A549 (cell line): Measurements from ENCODE around the gene TEX52. TPM values are rescaled to one million over a fixed set of nuclear protein-coding genes. Genes with fewer than 3 reads are reported as not detected.

Experiments used
- BCL3 ChIP-seq: fragments of >200 bp; sonication (Bioruptor Twin); formaldehyde crosslinking; IDR thresholded peaks from 3 replicates; pipeline ENCODE4 v1.6.1; 2016
- BHLHE40 ChIP-seq: IDR thresholded peaks from 2 replicates; pipeline ENCODE4 v1.6.1; 2012; ENCODE audit warnings: low read depth, low read length, inconsistent platforms
- CBX2 ChIP-seq: fragments of 200-600 bp; sonication (generic); IDR thresholded peaks from 2 replicates; pipeline ENCODE4 v1.6.1; 2016; ENCODE audit warnings: low read depth, mild to moderate bottlenecking, borderline replicate concordance
- CBX8 ChIP-seq: fragments of 200-600 bp; sonication (generic); IDR thresholded peaks from 2 replicates; pipeline ENCODE4 v1.6.1; 2016
- CEBPB ChIP-seq, 2 experiments: fragments of >200 bp in 1 of 2; sonication (Bioruptor Twin) in 1 of 2; formaldehyde crosslinking in 1 of 2; IDR thresholded peaks; 2 replicates each; pipeline ENCODE4 v1.6.1; 2012 to 2016
- CHD2 ChIP-seq: fragments of 150-350 bp; IDR thresholded peaks from 2 replicates; pipeline ENCODE4 v1.6.1; 2014; ENCODE audit warnings: low read length; ENCODE audit not compliant: partially characterized antibody
- CHD4 ChIP-seq: fragments of 200-600 bp; sonication (generic); IDR thresholded peaks from 2 replicates; pipeline ENCODE4 v1.6.1; 2016; ENCODE audit warnings: antibody characterized with exemption, mild to moderate bottlenecking, borderline replicate concordance
- EHF ChIP-seq: fragments of 250-450 bp; sonication (Bioruptor Pico); IDR thresholded peaks from 2 replicates; pipeline ENCODE4 v1.5.0; 2020; ENCODE audit warnings: mild to moderate bottlenecking
- EHMT2 ChIP-seq: fragments of 200-600 bp; sonication (generic); IDR thresholded peaks from 2 replicates; pipeline ENCODE4 v1.6.1; 2016; ENCODE audit warnings: antibody characterized with exemption, low read depth, mild to moderate bottlenecking, moderate library complexity
- ELK1 ChIP-seq: fragments of 150-350 bp; IDR thresholded peaks from 2 replicates; pipeline ENCODE4 v1.6.1; 2014; ENCODE audit warnings: low read depth, mild to moderate bottlenecking, low read length
- ESRRA ChIP-seq: fragments of 150-350 bp; IDR thresholded peaks from 2 replicates; pipeline ENCODE4 v1.6.1; 2014; ENCODE audit warnings: mild to moderate bottlenecking, low read length, borderline replicate concordance
- FOSL2 ChIP-seq, 2 experiments: fragments of 450-650 bp in 1 of 2; fragments of >200 bp in 1 of 2; sonication (Bioruptor Twin) in 1 of 2; formaldehyde crosslinking; IDR thresholded peaks; 2 replicates each; pipeline versions ENCODE4 v1.5.0 to v1.6.1; 2016 to 2020; ENCODE audit warnings: mild to moderate bottlenecking in 1 of 2, moderate library complexity in 1 of 2
- FOXS1 ChIP-seq: fragments of 250-450 bp; sonication (Bioruptor Pico); IDR thresholded peaks from 2 replicates; pipeline ENCODE4 v1.5.0; 2020; ENCODE audit warnings: mild to moderate bottlenecking, moderate library complexity
- GATA3 ChIP-seq: IDR thresholded peaks from 2 replicates; pipeline ENCODE4 v1.6.1; 2012; ENCODE audit warnings: borderline replicate concordance
- HDAC2 ChIP-seq: fragments of 200-600 bp; sonication (generic); IDR thresholded peaks from 2 replicates; pipeline ENCODE4 v1.6.1; 2016
- HEYL ChIP-seq: fragments of 250-450 bp; sonication (Bioruptor Pico); IDR thresholded peaks from 2 replicates; pipeline ENCODE4 v1.8.0; 2021; ENCODE audit warnings: mild to moderate bottlenecking, moderate library complexity
- HOXB5 ChIP-seq: fragments of 250-450 bp; sonication (Bioruptor Pico); IDR thresholded peaks from 2 replicates; pipeline ENCODE4 v1.5.0; 2020; ENCODE audit warnings: mild to moderate bottlenecking, moderate library complexity
- JUN ChIP-seq, 2 experiments: fragments of >200 bp; sonication (Bioruptor Twin); formaldehyde crosslinking; IDR thresholded peaks; 2 replicates in 1 of 2; 3 replicates in 1 of 2; pipeline ENCODE4 v1.6.1; 2016 to 2017
- JUNB ChIP-seq: fragments of >200 bp; sonication (Bioruptor Twin); formaldehyde crosslinking; IDR thresholded peaks from 2 replicates; pipeline ENCODE4 v1.6.1; 2016
- KDM1A ChIP-seq: fragments of 200-600 bp; sonication (generic); IDR thresholded peaks from 2 replicates; pipeline ENCODE4 v1.6.1; 2016; ENCODE audit warnings: low read depth, mild to moderate bottlenecking
- MAFK ChIP-seq: fragments of 450-650 bp; IDR thresholded peaks from 2 replicates; pipeline ENCODE4 v1.6.1; 2014; ENCODE audit not compliant: partially characterized antibody
- MAZ ChIP-seq: fragments of 150-350 bp; IDR thresholded peaks from 2 replicates; pipeline ENCODE4 v1.6.1; 2014; ENCODE audit warnings: antibody characterized with exemption, low read depth, low read length, borderline replicate concordance
- MYC ChIP-seq: IDR thresholded peaks from 2 replicates; pipeline ENCODE4 v1.6.1; 2012; ENCODE audit warnings: mild to moderate bottlenecking, inconsistent platforms, low read length, improper control_type of control experiment, borderline replicate concordance
- NPAS2 ChIP-seq: fragments of 250-450 bp; sonication (Bioruptor Pico); IDR thresholded peaks from 2 replicates; pipeline ENCODE4 v1.8.0; 2022; ENCODE audit warnings: mild to moderate bottlenecking, moderate library complexity, borderline replicate concordance
- PBX3 ChIP-seq: IDR thresholded peaks from 2 replicates; pipeline ENCODE4 v1.6.1; 2012
- PHF8 ChIP-seq: fragments of 200-600 bp; sonication (generic); IDR thresholded peaks from 2 replicates; pipeline ENCODE4 v1.6.1; 2016; ENCODE audit warnings: low read depth, mild to moderate bottlenecking, antibody characterized with exemption, moderate library complexity, borderline replicate concordance
- POLR2A ChIP-seq: IDR thresholded peaks from 2 replicates; pipeline ENCODE4 v1.6.1; 2012; ENCODE audit warnings: mild to moderate bottlenecking, low read length
- RAD21 ChIP-seq, 2 experiments: fragments of >200 bp in 1 of 2; sonication (Bioruptor Twin) in 1 of 2; formaldehyde crosslinking in 1 of 2; IDR thresholded peaks in 1 of 2; conservative IDR thresholded peaks in 1 of 2; 2 replicates in 1 of 2; 3 replicates in 1 of 2; pipeline ENCODE4 v1.6.1; 2012 to 2018; ENCODE audit warnings: inconsistent platforms in 1 of 2
- RARB ChIP-seq: fragments of 250-450 bp; sonication (Bioruptor Pico); IDR thresholded peaks from 2 replicates; pipeline ENCODE4 v1.8.0; 2021; ENCODE audit warnings: mild to moderate bottlenecking, moderate library complexity
- RCOR1 ChIP-seq: fragments of 150-350 bp; IDR thresholded peaks from 2 replicates; pipeline ENCODE4 v1.6.1; 2014; ENCODE audit warnings: antibody characterized with exemption, low read length, low read depth
- REST ChIP-seq: fragments of 200-600 bp; sonication (generic); IDR thresholded peaks from 2 replicates; pipeline ENCODE4 v1.6.1; 2016; ENCODE audit warnings: antibody characterized with exemption, mild to moderate bottlenecking, moderate library complexity
- SMC3 ChIP-seq: fragments of >200 bp; sonication (Bioruptor Twin); formaldehyde crosslinking; IDR thresholded peaks from 3 replicates; pipeline ENCODE4 v1.6.1; 2018; ENCODE audit warnings: inconsistent platforms
- SREBF2 ChIP-seq: fragments of 450-650 bp; IDR thresholded peaks from 2 replicates; pipeline ENCODE4 v1.6.1; 2014; ENCODE audit warnings: mild to moderate bottlenecking, moderate library complexity
- polyA plus RNA-seq, 4 experiments: library from polyadenylated mRNA; depleted of rRNA in 3 of 4; stranded (reverse); fragments of >200 nt; fragmentation: RNase III in 1 of 4; extraction: RNeasy Plus Mini Kit Qiagen cat#74134 plus additional on column Dnase treatment in 1 of 4; gene quantifications; 2 replicates in 3 of 4; 3 replicates in 1 of 4; pipeline ENCODE4 v1.2.3, GENCODE V29; 2011 to 2017
- TF ChIP-seq, protein P1 (sequence below): fragments of >200 bp; sonication (Bioruptor Twin); formaldehyde crosslinking; IDR thresholded peaks from 2 replicates; pipeline ENCODE4 v1.6.1; 2016
- TF ChIP-seq, protein P2 (sequence below): IDR thresholded peaks from 2 replicates; pipeline ENCODE4 v1.6.1; 2012; ENCODE audit warnings: low read depth, borderline replicate concordance

Gene TEX52
- polyA plus RNA-seq, 2 of the 4 experiments (the other 2 are of a cell fraction) = not detected

DNA sequence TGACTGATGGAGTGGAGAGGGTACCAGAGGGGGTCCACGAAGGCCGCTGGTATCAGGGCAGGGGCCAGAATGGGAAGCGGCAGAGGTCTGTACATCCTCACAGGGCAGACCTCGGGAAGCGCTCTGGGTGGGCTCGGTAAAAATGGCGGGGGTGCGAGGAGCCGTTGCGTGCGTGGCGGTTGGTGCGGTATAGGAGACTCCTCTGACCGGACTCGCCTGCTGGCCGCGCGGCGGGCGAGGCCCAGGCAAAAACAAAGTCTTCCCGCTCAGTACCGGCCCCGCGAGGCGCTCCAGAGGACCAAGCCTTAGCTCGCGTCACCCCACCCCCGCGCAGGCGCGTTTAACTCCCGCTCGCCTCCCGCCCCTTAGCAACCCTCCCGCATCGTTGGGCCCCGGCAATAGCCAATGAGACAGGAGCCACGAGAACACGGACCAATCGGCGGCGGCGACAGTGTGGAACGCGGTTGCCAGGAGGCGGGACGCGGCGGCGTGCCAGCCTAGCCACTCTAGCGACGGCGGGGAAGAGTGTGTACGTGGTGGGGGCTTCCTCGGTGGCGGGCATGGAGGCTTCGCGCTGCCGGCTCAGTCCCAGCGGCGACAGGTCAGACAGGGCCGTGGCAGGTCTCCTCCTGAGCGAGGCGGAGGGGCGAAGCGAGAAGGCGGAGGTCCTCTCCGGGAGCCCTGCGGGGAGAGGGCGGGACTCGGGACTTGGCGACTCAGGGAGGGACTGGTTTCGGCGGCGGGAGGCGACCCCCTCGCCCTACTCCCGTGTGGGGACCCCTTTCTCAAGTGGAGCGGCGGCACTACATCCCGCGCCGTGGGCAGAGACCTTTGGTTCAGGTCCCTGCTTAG is 33.8 kb upstream of the TEX52 start, which contains the start of gene TULP3 (continued):
- TF ChIP-seq, protein P1, sequence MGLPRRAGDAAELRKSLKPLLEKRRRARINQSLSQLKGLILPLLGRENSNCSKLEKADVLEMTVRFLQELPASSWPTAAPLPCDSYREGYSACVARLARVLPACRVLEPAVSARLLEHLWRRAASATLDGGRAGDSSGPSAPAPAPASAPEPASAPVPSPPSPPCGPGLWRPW = no peak
- no peak for TF ChIP-seq CHD4
- no peak for TF ChIP-seq CEBPB (IDR thresholded peaks at IDR 0.05)
- no peak for TF ChIP-seq CHD2
- TF ChIP-seq FOXS1 = no peak
- no peak for TF ChIP-seq MAZ
- TF ChIP-seq ESRRA = no peak
- TF ChIP-seq MYC = no peak
- no peak for TF ChIP-seq PBX3
- no peak for TF ChIP-seq HEYL (CRISPR knock-in tag)
- 0 out of 3 replicates have a peak, but pooled peaks have one; percentile 18 for TF ChIP-seq BCL3
- TF ChIP-seq, protein P2, sequence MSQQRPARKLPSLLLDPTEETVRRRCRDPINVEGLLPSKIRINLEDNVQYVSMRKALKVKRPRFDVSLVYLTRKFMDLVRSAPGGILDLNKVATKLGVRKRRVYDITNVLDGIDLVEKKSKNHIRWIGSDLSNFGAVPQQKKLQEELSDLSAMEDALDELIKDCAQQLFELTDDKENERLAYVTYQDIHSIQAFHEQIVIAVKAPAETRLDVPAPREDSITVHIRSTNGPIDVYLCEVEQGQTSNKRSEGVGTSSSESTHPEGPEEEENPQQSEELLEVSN = peak; percentile 94
- no peak for TF ChIP-seq SREBF2
- peak; percentile 24 to 52; a peak in 1 of 5 replicates for TF ChIP-seq JUN (IDR thresholded peaks at IDR 0.05)
- no peak for TF ChIP-seq RCOR1
- no peak for TF ChIP-seq REST
- no peak for TF ChIP-seq CBX8
- TF ChIP-seq PHF8 = peak; percentile 63
- no peak for TF ChIP-seq MAFK
- TF ChIP-seq GATA3 = no peak
- no peak for TF ChIP-seq SMC3
- TF ChIP-seq RAD21 (conservative IDR thresholded peaks at IDR 0.05 in 1 of 2, IDR thresholded peaks at IDR 0.05 in 1 of 2) = no peak
- TF ChIP-seq EHMT2 = no peak
- TF ChIP-seq KDM1A = no peak
- no peak for TF ChIP-seq ELK1
- TF ChIP-seq CBX2 = no peak
- TF ChIP-seq POLR2A = peak; percentile 75
- no peak for TF ChIP-seq BHLHE40
- TF ChIP-seq HOXB5 (CRISPR knock-in tag) = peak; percentile 19; the same call in 1 of the 2 replicates
- no peak for TF ChIP-seq HDAC2
- no peak for TF ChIP-seq JUNB
- TF ChIP-seq FOSL2 (IDR thresholded peaks at IDR 0.05) = no peak
- no peak for TF ChIP-seq FOSL2 (CRISPR knock-in tag; IDR thresholded peaks at IDR 0.05)
- peak; percentile 24; the same call in 1 of the 2 replicates for TF ChIP-seq EHF
- no peak for TF ChIP-seq NPAS2 (CRISPR knock-in tag)
- TF ChIP-seq RARB (CRISPR knock-in tag) = no peak
- TF ChIP-seq, all 56 proteins: peak for 13
